Embryonic facial prominence (tissue), 1 donor: ENCODE measurements around the gene ZNF692.
"Not testable (repeated sequence)": the region's sequence is repeated elsewhere in the genome, so short reads cannot be mapped to it uniquely, and the experiment has no call there.

Source experiments
- DNase-seq: peaks from one replicate; pipeline ENCODE4 v3.0.0-alpha.2; 2016; ENCODE audit errors: extremely low spot score

The ZNF692 gene

GRCh38 chr1:248810000-248810726 lies 48.7 kb downstream of the ZNF692 start:
- no peak for DNase-seq

DNA sequence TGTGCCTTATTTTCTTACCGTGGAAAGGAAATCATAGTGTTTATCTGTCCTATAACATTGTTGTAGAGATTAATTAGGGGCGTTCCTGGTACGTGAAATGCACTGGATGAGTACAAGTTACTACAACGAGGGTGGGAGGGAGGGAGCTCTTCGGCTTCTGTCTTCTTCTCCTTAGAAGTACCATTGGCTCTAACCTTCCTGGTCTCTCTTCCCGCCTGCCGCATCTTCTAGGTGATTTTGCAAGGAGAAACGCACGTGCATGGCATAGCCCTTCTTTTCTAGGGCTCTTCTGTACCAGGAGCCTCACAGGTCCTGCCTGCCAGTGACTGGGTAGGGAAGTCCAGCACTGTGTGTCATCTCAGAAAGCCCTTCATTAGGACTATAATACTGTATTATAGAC lies 50.0 kb downstream of the ZNF692 start:
- no peak for DNase-seq

- no peak for DNase-seq
These were observed 51.7 kb downstream of the ZNF692 start for GRCh38 chr1:248807067-248807737.

DNA sequence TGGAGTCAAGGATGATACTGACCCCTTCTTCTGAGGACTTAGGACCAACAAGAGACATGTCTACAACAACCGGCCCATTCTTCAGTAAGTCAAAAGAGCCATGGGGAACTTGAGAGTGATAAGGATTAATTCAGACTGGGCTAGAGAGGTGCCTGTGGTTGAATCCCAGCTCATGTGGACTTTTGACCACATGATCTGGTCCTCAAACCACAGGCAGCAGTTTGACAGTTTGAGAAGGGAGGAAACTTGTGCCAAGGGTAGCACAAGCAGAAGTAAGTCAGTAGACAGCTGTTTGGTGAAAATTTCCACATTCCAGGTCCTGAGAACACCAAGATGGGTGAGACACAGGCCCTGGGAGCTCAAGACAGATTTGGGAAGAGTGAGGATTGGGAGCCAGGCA lies 53.0 kb downstream of the ZNF692 start:
- DNase-seq = no peak

- DNase-seq = no peak
These were observed 53.9 kb downstream of the ZNF692 start for GRCh38 chr1:248804771-248805681.

GRCh38 chr1:248803501-248803900 lies 55.4 kb downstream of the ZNF692 start:
- DNase-seq = not testable (repeated sequence)

DNA sequence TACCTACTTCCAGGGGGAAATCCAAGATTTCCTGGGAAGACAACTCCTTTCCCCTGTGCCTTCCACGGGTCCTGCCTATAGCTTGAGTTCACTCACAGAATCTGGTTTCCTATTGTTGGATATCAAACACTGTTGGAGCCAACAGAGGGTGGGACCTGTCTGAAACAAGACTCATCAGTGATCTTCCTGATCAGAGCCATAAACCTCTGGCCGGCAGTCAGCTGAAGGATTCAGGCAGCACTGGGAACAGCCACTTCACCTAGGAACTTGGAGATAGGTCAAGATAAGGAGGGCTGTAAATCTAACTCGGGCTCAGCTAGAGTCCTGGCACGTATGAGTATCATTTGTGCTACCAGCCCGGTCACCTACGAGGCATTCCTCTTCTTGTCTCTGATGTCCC lies 56.4 kb downstream of the ZNF692 start:
- DNase-seq = no peak

GRCh38 chr1:248800459-248800858 lies 58.4 kb downstream of the ZNF692 start:
- DNase-seq = no peak
